HG03565 (cell line): Measurements from ENCODE around the gene RPS27A.
"Not testable (repeated sequence)": the region's sequence is repeated elsewhere in the genome, so short reads cannot be mapped to it uniquely, and the experiment has no call there.

Source experiments
- ATAC-seq: cut with Tn5 transposase; IDR thresholded peaks from one replicate; pipeline ENCODE4 v1.9.1; 2021; ENCODE audit warnings: mild to moderate bottlenecking, moderate library complexity; ENCODE audit not compliant: unreplicated experiment

RPS27A gene

DNA sequence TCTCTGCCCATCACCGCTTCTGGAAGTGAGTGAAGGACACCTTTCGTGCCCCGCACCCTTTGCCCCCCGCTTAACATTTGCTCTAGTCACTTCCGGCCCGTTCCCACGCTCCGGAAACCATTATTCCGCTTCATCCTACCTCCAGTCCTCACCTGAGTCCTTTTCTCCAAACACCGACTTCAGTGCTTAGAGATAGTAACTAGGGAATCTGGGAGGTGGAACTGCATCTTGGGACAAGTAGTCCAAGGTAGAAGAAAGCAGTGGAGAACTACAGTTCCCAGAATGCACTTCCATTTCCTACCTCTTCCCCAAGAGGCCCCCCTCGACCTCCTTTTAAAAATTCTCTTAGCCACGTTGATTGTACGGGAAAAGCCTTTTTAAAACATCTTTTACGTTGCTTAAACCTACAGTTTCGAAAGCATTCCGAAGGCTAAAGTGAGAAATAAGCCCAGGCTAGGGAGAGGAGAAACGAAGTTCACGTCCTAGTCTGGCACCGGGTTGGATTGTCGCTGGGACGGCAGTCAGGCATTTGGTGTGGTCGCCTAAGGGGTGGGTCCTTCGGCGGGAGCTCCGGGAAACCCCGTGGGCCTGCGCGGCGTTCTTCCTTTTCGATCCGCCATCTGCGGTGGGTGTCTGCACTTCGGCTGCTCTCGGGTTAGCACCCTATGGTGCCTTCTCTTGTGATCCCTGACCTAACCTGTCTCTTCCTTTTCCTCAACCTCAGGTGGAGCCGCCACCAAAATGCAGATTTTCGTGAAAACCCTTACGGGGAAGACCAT is at the start of gene RPS27A, which contains the start of gene CLHC1:
RPS27A (plus strand) TSS at position 605 of the 779 bp plus-strand sequence; CDS start at position 742, 137 bp downstream.
CLHC1 (minus strand) TSS at position 210 of the 779 bp plus-strand sequence. CDS start 9,882 bp downstream, outside the sequence.
- ATAC-seq = peak; percentile 88

DNA sequence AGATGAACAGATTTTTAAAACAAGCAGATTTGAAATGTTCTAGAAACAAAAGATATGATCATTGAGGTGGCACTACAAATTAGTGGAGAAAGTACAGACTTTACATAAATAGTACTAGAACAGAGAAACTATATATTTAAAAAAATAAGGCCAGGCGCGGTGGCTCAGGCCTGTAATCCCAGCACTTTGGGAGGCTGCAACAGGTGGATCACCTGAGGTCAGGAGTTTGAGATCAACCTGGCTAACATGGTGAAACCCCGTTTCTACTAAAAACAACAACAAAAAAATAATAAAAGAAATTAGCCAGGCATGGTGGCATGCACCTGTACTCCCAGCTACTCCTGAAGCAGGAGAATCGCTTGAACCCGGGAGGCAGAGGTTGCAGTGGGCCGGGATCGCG is 45.7 kb upstream of the RPS27A start:
- ATAC-seq = not testable (repeated sequence)

DNA sequence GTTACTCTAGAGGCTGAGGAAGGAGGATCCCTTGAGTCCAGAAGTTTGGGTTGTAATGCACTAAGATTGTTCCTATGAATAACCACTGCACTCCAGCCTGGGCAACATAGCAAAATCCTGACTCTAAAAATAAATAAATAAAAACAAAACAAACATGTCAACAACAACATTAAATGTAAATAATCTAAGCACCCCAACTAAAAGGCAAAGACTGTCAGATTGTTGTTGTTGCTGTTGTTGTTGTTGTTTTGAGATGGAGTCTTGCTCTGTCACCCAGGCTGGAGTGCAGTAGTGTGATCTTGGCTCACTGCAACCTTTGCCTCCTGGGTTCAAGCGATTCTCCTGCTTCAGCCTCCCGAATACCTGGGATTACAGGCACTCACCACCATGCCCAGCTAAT is 40.6 kb upstream of the RPS27A start:
- not testable (repeated sequence) for ATAC-seq

DNA sequence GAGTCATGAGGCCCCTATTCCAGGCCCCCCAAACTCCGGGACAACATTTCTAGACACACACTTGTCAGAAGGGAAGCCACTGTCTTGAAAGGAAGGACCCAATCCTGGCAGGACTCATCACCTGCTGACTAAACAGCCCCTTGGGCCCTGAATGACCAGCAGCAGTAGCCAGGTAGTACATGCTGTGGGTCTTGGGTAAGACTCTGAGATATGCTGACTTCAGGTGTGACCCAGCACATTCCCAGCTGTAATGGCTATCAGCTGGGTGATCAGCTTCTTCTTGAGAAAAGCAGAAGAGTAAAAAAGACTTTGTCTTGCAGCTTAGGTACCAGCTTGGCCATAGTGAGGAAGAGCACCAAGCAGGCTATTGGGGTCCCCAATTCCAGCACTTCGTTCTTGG is 36.0 kb upstream of the RPS27A start:
- no peak for ATAC-seq

DNA sequence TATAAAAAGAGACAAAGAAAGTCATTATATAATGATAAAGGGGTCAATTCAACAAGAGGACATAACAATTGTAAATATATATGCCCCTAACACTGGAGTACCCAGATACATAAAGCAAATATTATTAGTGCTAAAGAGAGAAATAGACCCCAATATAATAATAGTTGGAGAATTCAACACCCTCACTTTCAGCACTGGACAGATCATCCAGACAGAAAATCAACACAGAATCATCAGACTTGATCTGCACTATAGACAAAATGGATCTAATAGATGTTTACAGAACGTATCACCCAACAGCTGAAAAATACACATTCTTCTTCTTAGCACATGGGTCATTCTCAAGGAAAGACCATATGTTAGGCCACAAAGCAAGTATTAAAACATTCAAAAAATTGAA is 32.1 kb upstream of the RPS27A start:
- ATAC-seq = no peak

DNA sequence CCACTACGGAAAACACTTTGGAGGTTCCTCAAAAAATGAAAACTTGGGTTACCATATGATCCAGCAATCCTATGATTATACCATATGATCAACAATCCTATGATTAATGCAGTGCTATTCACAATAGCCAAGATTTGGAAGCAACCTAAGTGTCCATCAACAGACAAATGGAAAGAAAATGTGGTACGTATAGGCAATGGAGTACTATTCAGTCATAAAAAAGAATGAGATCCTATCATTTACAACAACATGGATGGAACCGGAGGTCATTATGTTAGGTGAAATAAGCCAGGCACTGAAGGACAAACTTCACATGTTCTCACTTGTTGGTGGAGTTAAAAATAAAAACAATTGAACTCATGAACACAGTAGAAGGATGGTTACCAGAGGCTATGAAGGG is 28.0 kb upstream of the RPS27A start:
- no peak for ATAC-seq

DNA sequence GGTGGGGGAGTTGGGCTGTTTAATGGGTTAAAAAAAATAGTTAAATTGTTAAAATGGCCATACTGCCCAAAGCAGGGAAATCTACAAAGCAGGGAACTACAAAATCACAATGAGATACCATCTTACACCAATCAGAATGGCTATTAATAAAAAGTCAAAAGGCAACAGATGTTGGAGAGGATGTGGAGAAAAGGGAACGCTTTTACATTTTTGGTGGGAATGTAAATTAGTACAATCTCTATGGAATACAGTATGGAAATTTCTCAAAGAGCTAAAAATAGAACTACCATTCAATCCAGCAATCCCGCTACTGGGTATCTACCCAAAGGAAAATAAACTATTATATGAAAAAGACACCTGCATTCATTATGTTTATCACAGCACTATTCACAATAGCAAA is 27.5 kb upstream of the RPS27A start:
- ATAC-seq = no peak

DNA sequence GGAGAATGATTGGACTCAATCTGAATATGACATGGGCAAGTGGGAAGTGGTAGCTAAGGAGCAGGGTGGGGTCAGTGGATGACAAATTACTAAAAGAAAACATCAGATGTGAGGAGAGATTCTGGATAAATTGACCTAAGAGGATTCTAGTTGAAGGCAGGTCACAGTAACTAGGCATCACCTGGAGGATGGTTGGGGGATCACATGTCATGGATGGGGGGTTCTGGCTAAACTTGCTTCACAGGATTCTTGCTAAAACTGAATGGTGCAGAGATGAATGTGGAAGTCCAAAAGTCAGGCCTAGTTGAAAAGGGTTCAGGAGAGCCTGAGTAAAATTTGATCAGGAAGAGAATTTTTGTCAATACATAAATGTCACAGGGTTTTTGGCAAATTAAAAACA is 18.7 kb upstream of the RPS27A start:
- ATAC-seq = no peak

DNA sequence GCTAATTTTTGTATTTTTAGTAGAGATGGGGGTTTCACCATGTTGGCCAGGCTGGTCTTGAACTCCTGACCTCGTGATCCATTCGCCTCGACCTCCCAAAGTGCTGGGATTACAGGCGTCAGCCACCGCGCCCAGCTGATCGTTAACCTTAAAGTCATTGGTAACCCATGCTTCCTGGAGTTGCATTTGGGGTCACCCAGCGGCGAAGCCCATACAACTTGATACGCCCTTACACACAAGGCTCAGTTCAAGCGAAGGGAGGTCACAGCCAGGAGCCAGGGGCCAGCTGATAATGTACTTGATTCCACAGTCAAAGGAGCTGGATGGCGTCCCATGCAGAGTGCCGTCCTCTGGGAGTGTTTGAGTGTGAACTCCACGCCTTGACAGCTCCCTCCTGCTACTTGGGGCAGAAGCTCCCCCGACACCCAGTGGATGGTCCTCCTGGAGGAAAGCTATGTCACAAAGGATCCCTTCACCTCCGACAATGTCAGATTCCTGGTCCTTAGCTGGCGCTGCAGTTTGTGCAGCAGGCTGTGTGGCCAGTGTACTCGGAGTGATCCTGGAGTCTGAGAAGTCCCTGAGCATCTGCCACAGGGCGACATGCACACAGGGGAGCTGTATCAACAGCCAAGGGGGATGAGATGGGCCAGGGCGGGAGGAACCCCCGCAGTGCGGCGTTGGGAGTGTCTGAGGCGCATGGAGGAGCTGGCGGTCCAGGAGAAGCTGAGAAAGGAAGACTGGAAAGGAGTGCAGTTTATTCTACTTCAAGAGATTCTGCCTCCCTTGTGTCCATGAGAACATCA is 8.3 kb upstream of the RPS27A start:
- ATAC-seq = no peak

DNA sequence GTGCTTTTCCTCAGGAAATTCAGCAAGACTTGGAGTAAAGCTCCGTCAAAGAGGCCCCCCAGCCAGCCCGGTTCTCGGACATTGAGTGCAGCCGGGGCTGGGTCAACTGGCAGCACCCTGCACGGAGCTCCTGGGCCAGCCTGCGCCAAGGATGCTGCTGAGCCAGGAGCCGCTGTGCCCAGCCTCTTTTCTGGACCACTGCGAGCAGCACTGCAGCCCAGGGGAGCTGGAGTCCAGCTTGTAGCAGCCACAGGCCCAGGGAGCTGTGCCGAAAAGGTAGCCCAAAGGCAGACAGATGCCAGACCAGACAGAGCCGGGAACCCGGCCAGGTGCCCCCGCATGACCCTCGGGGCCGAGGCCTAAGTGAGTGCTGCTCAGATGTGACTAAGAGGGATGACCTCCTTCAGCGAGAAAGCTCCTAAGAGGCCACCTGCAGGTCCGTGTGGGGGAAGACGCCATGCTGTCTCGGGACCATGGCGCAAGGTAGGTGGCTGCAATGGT is 7.7 kb upstream of the RPS27A start:
- no peak for ATAC-seq

DNA sequence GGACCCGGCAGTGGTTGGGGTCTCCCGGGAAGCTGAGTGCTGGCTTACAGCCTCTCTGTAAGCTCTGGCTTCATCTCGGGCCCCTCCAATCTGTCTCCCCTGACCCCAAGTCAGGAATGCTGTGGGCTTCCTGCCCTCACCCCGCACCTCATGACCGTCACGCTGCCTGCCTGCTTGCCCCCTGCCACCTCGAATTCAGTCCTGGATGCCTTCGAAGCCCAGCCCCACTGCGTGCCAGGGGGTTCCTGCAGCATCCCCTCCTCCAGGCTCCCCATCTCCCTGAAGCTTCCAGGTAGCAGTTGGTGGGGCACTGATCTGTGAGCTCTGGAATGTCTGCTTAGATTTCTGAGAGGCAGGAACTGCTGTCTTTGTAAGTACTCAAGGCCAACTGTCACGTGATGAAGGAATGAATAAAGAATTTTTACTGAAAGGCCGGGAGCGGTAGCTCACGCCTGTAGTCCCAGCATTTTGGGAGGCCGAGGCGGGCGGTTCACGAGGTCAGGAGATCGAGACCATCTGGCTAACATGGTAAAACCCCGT is 6.9 kb upstream of the RPS27A start:
- no peak for ATAC-seq

DNA sequence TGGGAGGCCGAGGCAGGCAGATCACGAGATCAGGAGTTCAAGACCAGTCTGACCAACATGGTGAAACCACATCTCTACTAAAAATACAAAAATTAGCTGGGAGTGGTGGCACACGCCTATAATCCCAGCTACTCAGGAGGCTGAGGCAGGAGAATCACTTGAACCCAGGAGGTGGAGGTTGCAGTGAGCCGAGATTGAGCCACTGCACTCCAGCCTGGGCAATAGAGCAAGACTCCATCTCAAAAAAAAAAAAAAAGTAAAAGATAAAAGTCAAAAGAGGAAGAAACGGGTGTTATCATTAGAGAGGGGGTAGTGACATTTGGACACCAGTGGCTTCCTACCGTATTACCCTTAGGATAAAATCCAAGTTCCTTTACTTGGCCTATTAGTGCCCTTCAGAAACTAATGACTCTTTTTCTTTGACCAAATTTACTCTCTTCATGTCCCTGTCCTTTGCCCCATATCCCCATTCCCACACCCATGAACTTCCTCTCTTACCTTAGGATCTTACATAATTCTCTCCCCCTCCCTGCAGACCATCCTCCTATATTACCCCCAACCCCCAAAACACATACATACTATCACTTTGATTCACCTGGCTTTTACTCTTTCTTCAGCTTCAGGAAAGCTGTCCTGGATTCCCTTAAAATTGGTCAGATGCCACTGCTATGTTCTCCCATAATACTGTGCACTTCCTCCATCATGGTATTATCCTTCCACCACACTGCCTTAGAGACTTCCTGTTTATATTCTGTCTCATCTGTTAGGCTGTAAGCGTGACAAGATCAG is 4.9 kb upstream of the RPS27A start:
- not testable (repeated sequence) for ATAC-seq

DNA sequence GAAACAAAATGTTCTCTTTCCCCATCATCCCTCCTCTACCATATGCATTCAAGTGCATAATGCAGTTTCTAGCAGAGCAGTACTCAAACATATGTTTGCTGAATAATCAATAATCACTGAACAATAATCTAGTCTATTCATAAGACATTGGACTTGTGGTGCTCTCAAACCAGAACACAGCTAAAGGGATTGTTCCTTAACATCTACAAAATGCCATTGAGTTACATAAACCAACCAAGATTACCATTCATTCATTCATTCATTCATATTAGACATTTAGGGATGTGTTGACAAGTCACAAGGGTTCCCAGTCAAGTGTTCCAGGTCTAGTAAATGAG is 4.3 kb upstream of the RPS27A start:
- ATAC-seq = no peak

DNA sequence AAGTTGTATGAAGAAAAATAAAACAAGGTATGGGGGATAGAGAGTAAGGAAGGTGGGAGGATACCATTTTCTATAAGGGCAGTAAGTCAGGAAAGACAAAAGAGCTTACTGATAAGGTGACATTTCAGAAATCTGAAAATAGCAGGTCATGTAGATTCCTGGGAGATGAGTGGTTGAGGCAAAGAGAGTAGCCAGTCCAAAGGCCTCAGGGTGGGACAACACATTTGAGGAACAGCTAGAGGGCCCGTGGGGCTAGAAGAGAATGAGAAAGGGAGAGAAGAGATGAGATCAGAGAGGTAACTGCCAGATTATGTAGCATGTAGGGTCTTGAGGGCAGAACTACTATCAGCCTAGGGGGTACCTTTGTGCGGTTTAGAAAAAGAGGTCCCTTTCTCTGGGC is 3.3 kb upstream of the RPS27A start:
- no peak for ATAC-seq

DNA sequence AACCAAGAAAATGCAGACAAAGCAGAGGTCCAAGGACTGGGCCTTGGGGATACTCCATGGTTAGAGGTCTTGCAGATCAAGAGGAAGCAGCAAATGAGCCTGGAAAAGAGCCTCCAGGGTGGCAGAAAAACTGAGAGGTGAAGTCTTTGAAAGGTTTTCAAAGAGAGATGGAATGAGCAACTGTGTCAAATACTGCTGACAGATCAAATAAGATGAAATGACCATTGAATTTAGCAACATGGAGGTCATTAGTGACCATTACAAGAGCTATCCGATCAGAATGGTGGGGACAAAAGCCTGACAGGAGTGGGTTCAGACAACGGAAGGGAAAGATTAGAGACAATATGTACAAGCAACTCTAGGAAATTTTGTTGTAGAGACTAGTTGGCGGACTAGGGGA is 1.9 kb upstream of the RPS27A start:
- no peak for ATAC-seq

DNA sequence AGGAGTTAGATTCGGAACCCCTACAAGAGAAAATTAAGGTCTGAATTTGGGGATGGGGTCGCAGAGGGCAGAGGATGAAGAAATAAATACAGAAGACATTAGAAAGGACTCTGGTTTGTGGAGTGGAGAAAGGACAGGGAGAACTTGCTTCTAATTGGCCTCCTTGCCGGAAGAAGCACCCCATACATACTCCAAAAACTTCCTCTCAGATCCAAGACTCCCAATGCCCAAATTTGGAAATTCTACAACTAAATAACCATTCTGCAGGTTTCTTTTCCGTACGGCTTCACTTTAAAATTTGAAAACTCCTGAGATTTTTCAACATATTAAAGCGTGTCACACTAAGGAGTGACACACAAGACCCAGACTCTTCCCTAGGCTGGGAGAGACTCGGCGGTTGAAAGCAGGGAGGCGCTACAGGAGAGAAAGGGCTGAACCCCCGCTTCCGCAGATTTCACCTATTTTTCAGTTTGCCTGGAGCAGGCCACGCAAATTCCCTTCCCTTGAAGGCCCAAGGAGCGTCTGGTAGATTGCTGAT is 873 bp upstream of the RPS27A start:
- ATAC-seq = no peak

DNA sequence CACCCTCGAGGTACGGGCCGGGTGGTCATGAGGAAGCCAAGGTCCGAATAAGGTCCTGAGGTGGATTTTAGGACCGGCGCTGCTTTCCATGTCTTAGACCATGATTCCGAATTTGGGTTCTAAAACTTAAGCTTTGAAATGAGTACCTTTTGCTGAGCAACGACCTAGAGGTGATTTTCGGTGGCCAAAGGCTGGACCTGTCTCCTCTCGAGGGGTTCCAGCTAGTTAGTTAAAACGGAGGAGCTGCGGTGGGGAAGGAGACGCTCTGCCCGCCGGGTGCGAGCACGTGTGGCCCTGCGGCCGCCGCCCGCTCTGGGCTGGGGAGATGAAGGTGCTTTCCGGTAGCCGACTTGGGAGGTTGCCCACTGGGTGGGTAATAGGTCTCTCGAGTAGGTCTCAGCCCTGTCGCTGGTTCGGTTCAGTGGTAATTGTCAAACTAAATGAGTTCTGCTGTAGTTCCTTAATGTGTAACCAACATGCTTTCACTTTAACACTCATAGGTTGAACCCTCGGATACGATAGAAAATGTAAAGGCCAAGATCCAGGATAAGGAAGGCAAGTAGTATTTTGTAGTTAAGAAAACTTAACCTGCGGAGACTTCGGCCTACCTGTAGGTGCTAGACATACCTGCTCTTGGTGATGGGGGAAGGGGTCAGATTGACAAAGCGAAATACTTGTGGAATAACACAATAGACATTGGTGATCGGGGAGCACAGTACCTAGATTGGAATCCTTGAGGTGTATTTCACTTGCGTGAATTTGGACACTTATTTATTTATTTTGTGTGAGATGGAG is 572 bp downstream of the RPS27A start:
- ATAC-seq = peak; percentile 7

DNA sequence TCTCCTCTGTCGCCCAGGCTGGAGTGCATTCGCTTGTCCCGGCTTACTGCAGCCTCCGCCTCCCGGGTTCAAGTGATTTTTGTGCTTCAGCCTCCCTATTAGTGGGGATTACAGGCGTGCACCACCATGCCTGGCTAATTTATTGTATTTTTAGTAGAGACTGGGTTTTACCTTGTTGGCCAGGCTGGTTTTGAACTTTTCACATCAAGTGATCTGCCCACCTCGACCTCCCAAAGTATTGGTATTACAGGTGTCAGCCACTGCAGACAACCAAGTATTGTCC is 1.1 kb downstream of the RPS27A start:
- no peak for ATAC-seq

DNA sequence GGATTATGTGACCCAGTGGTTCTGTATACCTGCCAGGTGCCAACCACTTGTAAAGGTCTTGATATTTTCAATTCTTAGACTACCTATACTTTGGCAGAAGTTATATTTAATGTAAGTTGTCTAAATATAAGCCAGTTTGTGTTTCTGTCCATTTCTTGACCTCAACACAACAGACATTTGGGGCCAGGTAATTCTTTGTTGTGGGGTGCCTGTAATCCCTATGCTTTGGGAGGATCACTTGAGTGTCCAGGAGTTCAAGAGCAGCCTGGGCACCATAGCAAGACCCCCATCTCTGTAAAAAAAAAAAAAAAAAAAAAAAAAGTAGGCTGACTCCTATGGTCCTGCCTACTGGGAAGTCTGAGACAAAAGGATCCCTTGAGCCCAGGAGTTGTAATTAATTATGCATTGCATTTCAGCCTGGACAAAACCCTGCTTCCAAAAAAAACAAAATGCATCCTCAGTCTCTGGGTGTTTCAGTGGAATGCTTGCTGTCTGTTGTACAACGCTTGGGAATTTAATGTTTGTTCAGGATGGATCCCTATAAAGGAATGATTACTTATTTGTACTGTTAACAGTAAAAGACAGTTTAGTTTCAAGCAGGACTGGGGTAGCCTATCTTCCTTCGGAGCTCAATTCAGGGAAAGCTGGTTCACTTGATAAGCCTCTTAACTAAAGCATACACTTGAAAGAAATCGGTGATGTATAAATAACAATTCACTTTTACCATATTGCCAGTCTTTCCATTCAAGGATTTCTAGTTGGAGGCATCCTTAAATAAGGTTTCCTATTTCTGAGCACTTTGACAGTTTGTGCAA is 3.4 kb downstream of the RPS27A start:
- no peak for ATAC-seq
